Hematopoietic multipotent progenitor cell treated with erythropoietin and hydrocortisone succinate and interleukin-3 and kit ligand, for 17 days (in vitro differentiated cells): Measurements from ENCODE around the gene DSCAML1.
A peak's percentile ranks its signal among the peaks of the same experiment; 100 is the strongest.

Experiments
- DNase-seq: peaks from one replicate; pipeline ENCODE4 v3.0.0-alpha.2; 2015; ENCODE audit warnings: low spot score

Gene DSCAML1

GRCh38 chr11:117796872-117797529 lies at the start of gene DSCAML1:
Gene DSCAML1 (minus strand): TSS chr11:117797216. CDS start chr11:117797079, 137 bp downstream.
- no peak for DNase-seq

DNA sequence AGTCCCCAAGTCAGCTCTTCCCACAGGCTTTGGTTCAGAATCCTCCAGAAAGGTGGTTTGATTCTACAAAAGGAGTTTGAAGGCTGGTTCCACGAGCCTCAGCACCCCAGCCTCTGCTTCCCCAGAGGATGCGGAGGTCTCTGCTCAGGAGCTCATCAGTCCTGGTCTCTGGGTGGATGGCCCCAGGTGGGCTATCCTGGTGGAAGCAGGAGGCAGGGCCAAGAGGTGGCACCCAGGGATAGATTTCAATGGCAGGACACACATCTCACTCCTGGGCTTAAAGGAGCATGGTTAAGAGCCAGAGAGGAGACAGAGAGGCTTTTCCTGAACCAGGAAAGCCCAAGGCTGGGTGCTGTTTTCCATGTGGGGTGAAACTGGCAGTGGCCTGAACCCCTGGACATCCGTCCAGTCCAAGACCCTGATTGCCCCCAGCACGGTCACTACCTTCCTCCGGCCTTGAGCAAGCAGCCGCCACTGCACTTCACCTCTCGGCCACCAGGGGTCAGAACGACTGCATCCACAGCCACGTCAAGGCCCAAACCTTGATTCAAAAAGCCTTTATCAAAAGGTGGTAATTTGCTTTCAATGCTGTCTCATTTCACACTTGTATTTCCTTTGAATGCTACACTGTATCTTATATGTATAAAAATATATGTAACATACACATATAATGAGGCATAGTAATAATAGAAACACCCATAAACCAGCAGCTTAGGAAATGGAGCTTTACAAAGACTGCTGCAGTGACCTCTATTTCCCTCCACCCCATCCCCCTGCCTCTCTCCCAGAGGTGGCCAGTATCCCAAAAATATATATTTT lies 46.9 kb upstream of the DSCAML1 start:
- peak; percentile 74 for DNase-seq

- no peak for DNase-seq
Observed at GRCh38 chr11:117842131-117842941, 45.3 kb upstream of the DSCAML1 start.

GRCh38 chr11:117841551-117842031 lies 44.6 kb upstream of the DSCAML1 start:
- no peak for DNase-seq

GRCh38 chr11:117840881-117841550 lies 44.0 kb upstream of the DSCAML1 start:
- no peak for DNase-seq

GRCh38 chr11:117839936-117840813 lies 43.2 kb upstream of the DSCAML1 start:
- DNase-seq, result no peak

- no peak for DNase-seq
Observed at GRCh38 chr11:117839380-117839881, 42.4 kb upstream of the DSCAML1 start.

GRCh38 chr11:117838901-117839300 lies 41.9 kb upstream of the DSCAML1 start:
- DNase-seq, result no peak

DNA sequence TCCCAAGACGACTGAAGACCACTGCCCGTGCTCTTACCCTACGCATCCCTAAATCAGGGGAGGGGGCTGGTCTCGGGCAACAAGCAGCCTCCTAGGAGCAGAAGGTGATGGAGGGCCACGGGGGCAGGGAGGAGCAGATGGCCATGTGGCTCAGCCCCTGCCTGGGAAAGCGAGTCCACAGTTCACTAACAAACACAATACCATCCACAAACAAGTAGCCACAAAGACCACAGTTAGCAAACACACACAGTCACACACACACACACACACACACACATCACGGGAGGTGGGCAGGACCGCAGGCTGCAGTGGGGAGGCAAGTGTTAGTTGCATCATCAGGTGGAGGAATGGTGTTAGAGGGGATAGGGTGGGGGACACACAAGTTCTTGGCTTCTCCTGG lies 40.8 kb upstream of the DSCAML1 start:
- DNase-seq, result no peak

- DNase-seq, result no peak
Observed at GRCh38 chr11:117837070-117837776, 40.2 kb upstream of the DSCAML1 start.

DNA sequence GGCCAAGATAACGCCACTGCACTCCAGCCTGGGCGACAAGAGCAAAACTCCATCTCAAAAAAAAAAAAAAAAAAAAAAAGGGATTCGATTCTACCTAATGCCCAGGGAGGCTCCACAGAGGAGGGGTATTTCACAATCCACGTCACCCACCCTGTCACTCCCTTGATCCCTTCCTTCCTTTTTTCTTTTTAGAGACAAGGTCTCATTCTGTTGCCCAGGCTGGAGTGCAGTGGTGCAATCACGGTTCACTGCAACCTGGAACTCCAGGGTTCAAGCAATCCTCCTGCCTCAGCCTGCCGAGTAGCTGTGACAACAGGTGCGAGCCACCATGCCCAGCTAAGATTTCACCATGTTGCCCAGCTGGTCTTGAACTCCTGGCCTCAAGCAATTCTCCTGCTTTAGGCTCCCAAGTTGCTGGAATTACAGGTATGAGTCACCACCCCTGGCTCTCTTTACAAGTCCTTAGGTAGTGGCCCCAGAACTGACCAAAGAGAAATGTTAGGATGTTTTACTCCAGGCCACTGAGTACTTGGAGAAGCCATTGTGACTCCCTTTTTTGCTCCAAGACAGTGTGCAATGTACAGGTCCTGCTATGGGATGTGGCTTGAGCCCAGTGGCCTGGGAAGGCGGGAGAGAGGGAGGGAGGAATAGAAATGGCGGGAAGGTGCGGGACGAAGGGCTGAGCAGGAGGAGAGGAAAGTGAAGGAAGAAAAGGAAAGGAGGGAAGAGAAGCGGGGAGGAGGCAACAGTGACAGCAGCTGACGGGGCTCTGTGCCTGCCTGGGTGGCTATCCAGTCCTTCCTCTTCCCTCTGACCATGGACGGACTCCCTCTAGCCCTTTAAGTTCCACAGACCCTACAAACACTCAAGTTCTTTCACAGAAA lies 39.3 kb upstream of the DSCAML1 start:
- DNase-seq, result no peak

- DNase-seq, result no peak
Observed at GRCh38 chr11:117835576-117835975, 38.6 kb upstream of the DSCAML1 start.

- DNase-seq, result no peak
Observed at GRCh38 chr11:117834838-117835443, 37.9 kb upstream of the DSCAML1 start.

DNA sequence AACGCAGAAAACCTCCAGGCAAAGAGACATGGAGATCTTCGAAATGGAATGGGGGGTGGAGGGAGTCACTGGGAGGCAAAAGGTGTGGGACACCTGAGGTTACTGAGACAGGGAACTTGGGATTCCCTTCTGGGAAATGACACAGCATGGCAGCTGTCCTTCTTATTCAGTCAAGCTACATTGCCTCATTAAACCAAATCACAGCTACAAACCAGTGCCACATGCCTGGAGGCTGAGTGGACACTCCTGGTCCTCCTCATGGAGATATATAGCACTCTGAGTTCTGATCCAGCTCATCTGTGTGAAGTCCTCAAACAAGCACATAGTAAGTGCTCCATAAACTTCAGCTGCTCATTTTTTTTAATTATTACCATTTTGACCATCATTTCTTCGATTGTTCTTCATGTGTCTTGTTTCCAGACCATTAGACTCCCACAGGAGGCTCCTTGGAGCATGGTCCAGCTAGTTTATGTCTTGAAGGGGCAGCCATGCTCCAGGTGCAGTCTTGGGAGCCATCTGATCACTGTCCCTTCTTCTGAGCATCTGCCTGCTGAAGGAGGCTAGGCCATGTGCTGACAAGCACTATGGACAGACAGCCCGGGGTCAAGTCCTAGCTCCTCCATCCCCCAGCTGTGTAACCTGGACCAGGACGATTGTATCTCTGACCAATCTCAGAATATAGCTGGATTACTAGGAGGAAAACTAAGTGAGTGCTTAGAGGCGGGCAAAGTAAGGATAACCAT lies 37.2 kb upstream of the DSCAML1 start:
- no peak for DNase-seq

DNA sequence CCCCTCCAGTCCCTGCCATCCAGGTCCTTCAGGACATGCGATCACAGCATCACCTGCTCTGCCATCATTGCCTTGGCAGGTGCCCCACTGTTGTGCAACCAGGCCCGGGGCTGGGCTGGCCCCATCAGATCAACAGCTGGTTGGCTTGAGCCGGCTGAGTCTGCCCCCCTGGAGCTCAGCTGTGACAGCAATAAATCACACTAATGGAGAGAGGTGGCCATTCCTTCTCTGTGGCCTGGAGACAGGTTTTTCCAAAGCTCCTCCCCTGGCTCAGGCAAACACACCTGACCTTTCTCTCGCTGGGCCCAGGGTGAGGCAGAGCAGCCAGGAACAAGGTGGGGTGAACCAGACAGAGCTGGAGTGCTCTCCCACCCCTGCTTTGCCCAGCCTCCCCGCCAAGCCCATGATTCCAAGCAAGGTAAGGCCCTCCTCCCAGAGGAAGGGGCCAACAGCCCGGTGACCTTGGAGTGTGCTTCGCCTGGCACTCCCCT lies 36.4 kb upstream of the DSCAML1 start:
- DNase-seq, result no peak

DNA sequence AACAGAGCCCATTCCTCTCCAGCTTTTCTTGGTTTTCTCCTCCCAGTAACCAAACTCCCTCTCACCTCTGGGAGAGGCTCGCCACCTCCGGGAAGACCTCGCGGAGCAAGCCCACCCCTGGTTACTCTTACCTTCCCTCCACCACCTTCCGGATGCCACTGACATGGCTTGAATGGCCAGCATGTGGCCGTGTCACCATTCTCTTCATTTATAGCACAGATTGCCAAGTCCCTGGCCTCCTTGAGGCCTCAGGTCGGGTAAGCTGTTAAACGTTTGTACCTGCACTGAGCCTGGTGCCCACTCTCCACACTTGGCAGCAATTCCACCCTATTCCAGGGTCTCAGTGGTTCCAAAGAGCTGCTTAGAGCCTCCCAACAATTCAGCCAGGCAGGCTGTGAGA lies 35.5 kb upstream of the DSCAML1 start:
- DNase-seq, result no peak

DNA sequence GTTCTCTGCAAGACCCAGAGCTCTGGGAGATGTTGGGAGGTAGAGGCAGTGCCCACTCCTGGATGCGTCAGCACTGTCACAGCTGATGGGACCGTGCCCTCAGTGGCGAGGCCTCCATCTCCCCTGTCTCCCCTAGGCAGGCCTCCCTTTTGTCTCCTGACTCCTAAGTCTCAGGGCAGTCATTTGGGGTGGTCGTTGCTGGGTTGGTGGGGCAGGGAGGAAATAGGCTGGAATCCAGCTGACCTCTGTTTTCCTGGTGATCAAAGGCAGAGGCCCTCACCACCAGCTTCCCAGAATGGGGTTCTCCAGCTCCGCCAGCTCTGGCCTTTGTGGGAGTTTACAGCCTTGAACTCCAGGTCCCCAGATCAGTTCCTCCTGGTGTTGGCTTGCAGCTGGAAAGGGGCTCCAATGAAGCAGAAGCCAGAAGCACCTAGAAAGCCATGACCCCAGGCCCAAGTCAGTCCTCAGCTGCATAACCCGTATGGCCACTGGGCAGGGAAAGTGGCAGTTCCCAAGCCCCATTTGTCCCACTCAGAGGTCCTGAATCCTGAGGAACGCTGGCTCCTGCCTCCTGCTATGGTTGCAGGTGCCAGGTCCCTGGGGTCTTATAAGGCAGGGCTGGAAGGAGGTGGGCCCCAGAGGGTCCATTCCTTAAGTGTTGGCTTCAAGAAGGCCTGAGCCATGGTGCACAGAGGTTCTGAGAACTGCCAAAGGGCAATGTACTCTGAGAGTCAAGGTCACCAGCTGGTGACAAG lies 34.8 kb upstream of the DSCAML1 start:
- no peak for DNase-seq
